Right lobe of liver (tissue), 4 donors: ENCODE data around the gene MMP13.

Source experiments
- CTCF ChIP-seq, 4 donors: fragments of 200-600 bp in 3 of 4; fragments of 450-650 bp in 1 of 4; IDR thresholded peaks; one replicate each; pipeline versions ENCODE4 v1.5.1 to v1.8.0; 2016 to 2022; ENCODE audit warnings: antibody characterized with exemption in 4 of 4, mild to moderate bottlenecking in 2 of 4
- POLR2A ChIP-seq: fragments of 450-650 bp; IDR thresholded peaks from one replicate; pipeline ENCODE4 v1.6.1; 2017; ENCODE audit warnings: antibody characterized with exemption, mild to moderate bottlenecking
- donor health status: DM: no; HTN: no; CAD: no.
- donor health status: DM: no; HTN: no; CAD: no.
- donor health status: DM: no; HTN: yes; CAD: no.

GRCh38 chr11:102930451-102930850 is 25.1 kb downstream of the MMP13 start:
- TF ChIP-seq POLR2A (no peak), CTCF (IDR thresholded peaks at IDR 0.05) (no peak)
